SK-N-SH (cell line): Measurements from ENCODE around the gene SBNO1. TPM values are rescaled to one million over a fixed set of nuclear protein-coding genes. Genes with fewer than 3 reads are reported as not detected.

ENCODE experiments used
- CTCF ChIA-PET: fragments of 300-600, 350-600 bp; formaldehyde crosslinking; extraction: SDS; loops from one replicate; lab custom pipeline; 2021; lab: Yijun Ruan, JAX
- POLR2A ChIA-PET: fragments of 350-600 bp; sonication (Branson Sonifier 250); formaldehyde crosslinking; extraction: SDS; loops from one replicate; lab custom pipeline; 2020; ENCODE audit warnings: antibody characterized with exemption, inconsistent platforms; lab: Yijun Ruan, JAX
- DNase-seq: peaks from one replicate; pipeline ENCODE4 v3.0.0; 2012
- H2AFZ ChIP-seq: fragments of 200-600 bp; sonication (generic); 2 replicates; pipeline ENCODE4 v1.8.1; 2016; ENCODE audit warnings: antibody characterized with exemption, mild to moderate bottlenecking, low read depth
- H3F3A ChIP-seq: fragments of 200-600 bp; sonication (generic); replicated peaks from 2 replicates; pipeline ENCODE3; 2016; ENCODE audit warnings: antibody characterized with exemption, mild to moderate bottlenecking; ENCODE audit not compliant: insufficient read depth
- H3K27ac ChIP-seq, 2 experiments: fragments of 200-500 bp in 1 of 2; fragments of 200-600 bp in 1 of 2; sonication (Bioruptor generic) in 1 of 2; sonication (generic), shearing (Covaris generic) in 1 of 2; 2 replicates each; pipeline versions ENCODE4 v1.5.1 to v1.6.1; 2014 to 2016; ENCODE audit warnings: low read depth in 2 of 2, inconsistent platforms in 1 of 2, low read length in 1 of 2, mild to moderate bottlenecking in 1 of 2, mixed read lengths in 1 of 2
- H3K27me3 ChIP-seq: fragments of 200-600 bp; sonication (generic), shearing (Covaris generic); 2 replicates; pipeline ENCODE4 v1.6.1; 2016; ENCODE audit warnings: mixed run types; ENCODE audit not compliant: insufficient read depth
- H3K36me3 ChIP-seq, 2 experiments: fragments of 200-500 bp in 1 of 2; fragments of 200-600 bp in 1 of 2; sonication (Bioruptor generic) in 1 of 2; sonication (generic) in 1 of 2; replicated peaks in 1 of 2; 2 replicates each; pipeline versions ENCODE3 to v1.5.1; 2014 to 2016; ENCODE audit warnings: low read length in 1 of 2, mild to moderate bottlenecking in 1 of 2; ENCODE audit not compliant: insufficient read depth in 2 of 2, control insufficient read depth in 1 of 2
- H3K4me1 ChIP-seq, 2 experiments: fragments of 200-500 bp in 1 of 2; fragments of 200-600 bp in 1 of 2; sonication (Bioruptor generic) in 1 of 2; sonication (generic), shearing (Covaris generic) in 1 of 2; 2 replicates each; pipeline versions ENCODE4 v1.5.1 to v1.6.1; 2014 to 2016; ENCODE audit warnings: low read depth in 1 of 2, low read length in 1 of 2, mixed run types in 1 of 2; ENCODE audit not compliant: insufficient read depth in 2 of 2, control insufficient read depth in 1 of 2
- H3K4me2 ChIP-seq: fragments of 200-600 bp; sonication (generic), shearing (Covaris generic); 2 replicates; pipeline ENCODE4 v1.6.1; 2017; ENCODE audit warnings: mixed run types
- H3K4me3 ChIP-seq, 2 experiments: fragments of 200-500 bp in 1 of 2; fragments of 200-600 bp in 1 of 2; sonication (Bioruptor generic) in 1 of 2; sonication (generic), shearing (Covaris generic) in 1 of 2; 2 replicates each; pipeline versions ENCODE4 v1.5.1 to v1.8.1; 2014 to 2016; ENCODE audit warnings: low read depth in 2 of 2, inconsistent platforms in 1 of 2, low read length in 1 of 2, mild to moderate bottlenecking in 1 of 2, mixed read lengths in 1 of 2, moderate library complexity in 1 of 2
- H3K79me2 ChIP-seq: fragments of 200-600 bp; sonication (generic); 2 replicates; pipeline ENCODE4 v1.8.1; 2017; ENCODE audit warnings: mild to moderate bottlenecking; ENCODE audit not compliant: insufficient read depth
- H3K9ac ChIP-seq: fragments of 200-600 bp; sonication (generic); 2 replicates; pipeline ENCODE4 v1.6.1; 2017; ENCODE audit warnings: mixed run types
- H3K9me2 ChIP-seq: fragments of 200-600 bp; sonication (generic); 2 replicates; pipeline ENCODE4 v1.6.1; 2017; ENCODE audit warnings: mixed run types
- H3K9me3 ChIP-seq: fragments of 200-600 bp; sonication (generic); 2 replicates; pipeline ENCODE4 v1.6.1; 2017; ENCODE audit warnings: mixed run types, mild to moderate bottlenecking, moderate library complexity
- H4K20me1 ChIP-seq: fragments of 200-600 bp; sonication (generic); 2 replicates; pipeline ENCODE4 v1.6.1; 2017; ENCODE audit warnings: mild to moderate bottlenecking, mixed run types; ENCODE audit not compliant: insufficient read depth
- CHD2 ChIP-seq: fragments of 150-350 bp; IDR thresholded peaks from 2 replicates; pipeline ENCODE4 v1.6.1; 2018; ENCODE audit warnings: low read length; ENCODE audit not compliant: partially characterized antibody
- ELF1 ChIP-seq: IDR thresholded peaks from 2 replicates; pipeline ENCODE4 v1.4.0; 2012
- EP300 ChIP-seq, 2 experiments: IDR thresholded peaks; 2 replicates each; pipeline versions ENCODE4 v1.4.0 to v1.6.1; 2012; ENCODE audit warnings: borderline replicate concordance in 1 of 2, low read depth in 1 of 2, low read length in 1 of 2
- EZH2phosphoT487 ChIP-seq: fragments of 200-600 bp; sonication (generic); IDR thresholded peaks from 2 replicates; pipeline ENCODE4 v1.6.1; 2017; ENCODE audit warnings: low read depth, mixed run types, mild to moderate bottlenecking, antibody characterized with exemption, moderate library complexity, borderline replicate concordance
- FOSL2 ChIP-seq: IDR thresholded peaks from 2 replicates; pipeline ENCODE4 v1.4.0; 2012; ENCODE audit warnings: low read depth, mild to moderate bottlenecking, moderate library complexity, borderline replicate concordance
- FOXJ3 ChIP-seq: sonication (generic); formaldehyde crosslinking; IDR thresholded peaks from 2 replicates; pipeline ENCODE4 v1.5.1; 2020; ENCODE audit warnings: mild to moderate bottlenecking, missing genetic modification reagents
- FOXM1 ChIP-seq: IDR thresholded peaks from 2 replicates; pipeline ENCODE4 v1.4.0; 2012; ENCODE audit warnings: low read depth, mild to moderate bottlenecking
- GABPA ChIP-seq: IDR thresholded peaks from 2 replicates; pipeline ENCODE4 v1.4.0; 2012; ENCODE audit warnings: low read depth, mild to moderate bottlenecking
- GATA2 ChIP-seq: sonication (generic); formaldehyde crosslinking; IDR thresholded peaks from 2 replicates; pipeline ENCODE4 v1.5.0; 2020; ENCODE audit warnings: mild to moderate bottlenecking, missing genetic modification reagents
- JUND ChIP-seq: IDR thresholded peaks from 2 replicates; pipeline ENCODE4 v1.4.0; 2012
- MXI1 ChIP-seq: IDR thresholded peaks from 2 replicates; pipeline ENCODE4 v1.6.1; 2012; ENCODE audit warnings: mild to moderate bottlenecking, low read depth, low read length, improper control_type of control experiment
- NRF1 ChIP-seq: IDR thresholded peaks from 2 replicates; pipeline ENCODE4 v1.6.1; 2012; ENCODE audit warnings: low read depth, mild to moderate bottlenecking, low read length
- POLR2AphosphoS5 ChIP-seq: IDR thresholded peaks from 2 replicates; pipeline ENCODE4 v1.6.1; 2012; ENCODE audit warnings: low read depth, low read length
- RFX5 ChIP-seq: IDR thresholded peaks from 2 replicates; pipeline ENCODE4 v1.6.1; 2012; ENCODE audit warnings: mild to moderate bottlenecking, improper control_type of control experiment, low read length
- SMC3 ChIP-seq: IDR thresholded peaks from 2 replicates; pipeline ENCODE4 v1.6.1; 2012; ENCODE audit warnings: low read depth, low read length, improper control_type of control experiment
- TAF1 ChIP-seq: IDR thresholded peaks from 2 replicates; pipeline ENCODE4 v1.6.1; 2012; ENCODE audit warnings: low read depth, mild to moderate bottlenecking, low read length, moderate library complexity, borderline replicate concordance
- YY1 ChIP-seq: IDR thresholded peaks from 2 replicates; pipeline ENCODE4 v1.4.0; 2012; ENCODE audit warnings: low read depth, mild to moderate bottlenecking
- WGBS: methylation state at CpG from one replicate; pipeline ENCODE4 v1.1.6; 2017; ENCODE audit warnings: low lambda C conversion rate; 5-methylcytosine and 5-hydroxymethylcytosine counted together
- polyA plus RNA-seq, 3 experiments: library from polyadenylated mRNA; depleted of rRNA; stranded (reverse); fragments of >200 nt; gene quantifications; 2 replicates each; pipeline ENCODE4 v1.2.3, GENCODE V29; 2012
- TF ChIP-seq, protein P1 (sequence below): IDR thresholded peaks from 2 replicates; pipeline ENCODE4 v1.4.0; 2012; ENCODE audit warnings: low read depth, borderline replicate concordance
- TF ChIP-seq, protein P2 (sequence below): IDR thresholded peaks from 2 replicates; pipeline ENCODE4; 2012
- TF ChIP-seq, protein P3 (sequence below): fragments of 150-350 bp; IDR thresholded peaks from 2 replicates; pipeline ENCODE4 v1.6.1; 2017; ENCODE audit warnings: antibody characterized with exemption, low read length, low read depth, borderline replicate concordance

The SBNO1 gene
- polyA plus RNA-seq, 1 of the 3 experiments (the other 2 are of a cell fraction) = 4.5 TPM

DNA sequence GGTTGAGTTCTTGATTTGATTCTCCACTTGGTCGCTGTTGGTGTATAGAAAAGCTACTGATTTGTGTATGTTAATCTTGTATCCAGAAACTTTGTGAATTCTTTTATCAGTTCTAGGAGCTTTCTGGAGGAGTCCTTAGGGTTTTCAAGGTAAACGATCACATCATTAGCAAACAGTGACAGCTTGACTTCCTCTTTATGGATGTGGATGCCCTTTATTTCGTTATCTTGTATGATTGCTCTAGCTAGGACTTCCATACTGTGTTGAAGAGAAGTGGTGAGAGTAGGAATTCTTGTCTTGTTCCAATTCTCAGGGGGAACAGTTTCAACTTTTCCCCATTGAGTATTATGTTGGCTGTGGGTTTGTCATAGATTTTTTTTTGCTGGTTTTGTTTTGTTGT lies 119.0 kb downstream of the SBNO1 start:
- Histone ChIP-seq H3K4me3 (no peak overlapping the region), H2AFZ (no peak overlapping the region), H3K79me2 (peaks cover 78% of the 10 kb centered on the region), H3K9me3 (no peaks in the 10 kb centered on the region), H3K9me2 (no peaks in the 10 kb centered on the region), H3K27me3 (no peaks in the 10 kb centered on the region), H3F3A (peaks cover 7% of the 10 kb centered on the region), H3K4me1 (peaks cover 0 to 6% of the 10 kb centered on the region in 2 experiments; a peak in 2 of 4 replicates), H4K20me1 (0 out of 2 replicates have a peak, but pooled peaks cover 3% of the 10 kb centered on the region), H3K27ac (no peak overlapping the region), H3K36me3 (peaks cover 0 to 29% of the 10 kb centered on the region in 2 experiments), H3K4me2 (no peak overlapping the region), H3K9ac (no peak overlapping the region)
- DNase-seq = no peak
- whole genome bisulfite sequencing = 97% methylated on average over 3 of the region's 3 CpGs
- POLR2A ChIA-PET = interaction anchor here (1.5 kb wide), 1 partner anchor 13 kb away, joined by 4 read pairs; the partner anchor contains the start of genes MPHOSPH9 and MTRFR
- CTCF ChIA-PET = no interaction called here
- TF ChIP-seq POLR2AphosphoS5 = no peak
- no peak for TF ChIP-seq GATA2 (CRISPR knock-in tag)
- no peak for TF ChIP-seq GABPA
- no peak for TF ChIP-seq TAF1
- TF ChIP-seq JUND = no peak
- no peak for TF ChIP-seq EZH2phosphoT487
- no peak for TF ChIP-seq YY1
- TF ChIP-seq RFX5 = no peak
- TF ChIP-seq, protein P1, sequence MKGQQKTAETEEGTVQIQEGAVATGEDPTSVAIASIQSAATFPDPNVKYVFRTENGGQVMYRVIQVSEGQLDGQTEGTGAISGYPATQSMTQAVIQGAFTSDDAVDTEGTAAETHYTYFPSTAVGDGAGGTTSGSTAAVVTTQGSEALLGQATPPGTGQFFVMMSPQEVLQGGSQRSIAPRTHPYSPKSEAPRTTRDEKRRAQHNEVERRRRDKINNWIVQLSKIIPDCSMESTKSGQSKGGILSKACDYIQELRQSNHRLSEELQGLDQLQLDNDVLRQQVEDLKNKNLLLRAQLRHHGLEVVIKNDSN = no peak
- TF ChIP-seq FOXM1 = no peak
- TF ChIP-seq, protein P2, sequence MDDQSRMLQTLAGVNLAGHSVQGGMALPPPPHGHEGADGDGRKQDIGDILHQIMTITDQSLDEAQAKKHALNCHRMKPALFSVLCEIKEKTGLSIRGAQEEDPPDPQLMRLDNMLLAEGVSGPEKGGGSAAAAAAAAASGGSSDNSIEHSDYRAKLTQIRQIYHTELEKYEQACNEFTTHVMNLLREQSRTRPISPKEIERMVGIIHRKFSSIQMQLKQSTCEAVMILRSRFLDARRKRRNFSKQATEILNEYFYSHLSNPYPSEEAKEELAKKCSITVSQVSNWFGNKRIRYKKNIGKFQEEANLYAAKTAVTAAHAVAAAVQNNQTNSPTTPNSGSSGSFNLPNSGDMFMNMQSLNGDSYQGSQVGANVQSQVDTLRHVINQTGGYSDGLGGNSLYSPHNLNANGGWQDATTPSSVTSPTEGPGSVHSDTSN = no peak
- no peak for TF ChIP-seq NRF1

DNA sequence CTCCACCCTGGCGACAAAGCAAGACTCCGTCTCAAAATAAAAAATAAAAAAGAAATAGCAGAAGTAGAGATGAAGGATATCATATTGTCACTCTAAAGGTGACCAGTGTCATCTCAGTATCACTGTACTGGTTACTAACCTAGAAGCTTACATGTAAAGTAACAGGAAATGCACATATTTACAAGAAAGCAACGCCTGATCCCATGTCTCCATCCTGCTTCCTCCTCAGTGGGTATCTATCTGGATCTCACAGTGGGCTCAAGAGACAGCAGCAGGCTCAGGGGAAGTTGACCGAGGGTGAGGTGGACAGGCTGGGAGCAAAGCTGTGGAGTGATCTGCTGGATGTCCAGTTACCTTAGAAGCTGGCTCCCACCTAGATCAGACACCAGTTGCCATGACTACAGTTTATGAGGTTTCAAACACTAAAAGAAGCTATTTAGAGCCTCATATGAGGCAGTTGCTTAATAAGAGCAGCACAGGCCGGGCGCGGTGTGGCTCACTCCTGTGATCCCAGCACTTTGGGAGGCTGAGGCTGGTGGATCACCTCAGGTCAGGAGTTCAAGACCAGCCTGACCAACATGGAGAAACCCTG lies 120.9 kb downstream of the SBNO1 start:
- Histone ChIP-seq H3K27me3 (no peaks in the 10 kb centered on the region), H3K36me3 (peaks cover 2 to 24% of the 10 kb centered on the region in 2 experiments), H3K79me2 (peaks cover 76% of the 10 kb centered on the region), H4K20me1 (0 out of 2 replicates have a peak, but pooled peaks cover 3% of the 10 kb centered on the region), H3F3A (peaks cover 3% of the 10 kb centered on the region), H3K27ac (no peak overlapping the region), H3K4me1 (peaks cover 0 to 5% of the 10 kb centered on the region in 2 experiments; a peak in 1 of 4 replicates), H3K9ac (no peak overlapping the region)
- CTCF ChIA-PET = interaction anchor here (1.2 kb wide), 1 partner anchor 203 kb away, joined by 3 read pairs; no protein-coding TSS in a partner anchor
- POLR2A ChIA-PET = no interaction called here
- DNase-seq = no peak
- no peak for TF ChIP-seq SMC3
- TF ChIP-seq, protein P3, sequence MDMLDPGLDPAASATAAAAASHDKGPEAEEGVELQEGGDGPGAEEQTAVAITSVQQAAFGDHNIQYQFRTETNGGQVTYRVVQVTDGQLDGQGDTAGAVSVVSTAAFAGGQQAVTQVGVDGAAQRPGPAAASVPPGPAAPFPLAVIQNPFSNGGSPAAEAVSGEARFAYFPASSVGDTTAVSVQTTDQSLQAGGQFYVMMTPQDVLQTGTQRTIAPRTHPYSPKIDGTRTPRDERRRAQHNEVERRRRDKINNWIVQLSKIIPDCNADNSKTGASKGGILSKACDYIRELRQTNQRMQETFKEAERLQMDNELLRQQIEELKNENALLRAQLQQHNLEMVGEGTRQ = no peak
- no peak for TF ChIP-seq CHD2
- TF ChIP-seq, protein P2 = no peak
- TF ChIP-seq POLR2AphosphoS5 = no peak
- TF ChIP-seq EP300 (IDR thresholded peaks at IDR 0.05; ENCODE audit: borderline replicate concordance in 1 of 2, low read depth in 1 of 2, low read length in 1 of 2) = no peak
- TF ChIP-seq JUND = no peak
- no peak for TF ChIP-seq MXI1
- no peak for TF ChIP-seq FOXJ3 (CRISPR knock-in tag)
- no peak for TF ChIP-seq ELF1
- no peak for TF ChIP-seq FOSL2
- TF ChIP-seq YY1 = no peak
- TF ChIP-seq, all 33 proteins: peak for 0
- Histone ChIP-seq H2AFZ (no peak overlapping the region), H3K4me2 (no peak overlapping the region), H3K4me3 (no peak overlapping the region), H3K9me3 (no peaks in the 10 kb centered on the region), H3K9me2 (no peaks in the 10 kb centered on the region)
- WGBS = 86% methylated on average over 7 of the region's 7 CpGs
